Forelimb muscle (tissue), 1 donor: ENCODE results near the gene PSD4. TPM values are rescaled to one million over a fixed set of nuclear protein-coding genes. Genes with fewer than 3 reads are reported as not detected.

Source experiments
- DNase-seq: peaks from one replicate; pipeline ENCODE4 v3.0.0-alpha.2; 2013; ENCODE audit warnings: low read depth
- polyA plus RNA-seq: library from polyadenylated mRNA; unstranded; fragments of 120-200 nt; gene quantifications from one replicate; pipeline ENCODE4 v1.2.1, GENCODE V29; 2013; ENCODE audit not compliant: insufficient read length

The PSD4 gene
- polyA plus RNA-seq, 1 donor, result 1.3 TPM

DNA sequence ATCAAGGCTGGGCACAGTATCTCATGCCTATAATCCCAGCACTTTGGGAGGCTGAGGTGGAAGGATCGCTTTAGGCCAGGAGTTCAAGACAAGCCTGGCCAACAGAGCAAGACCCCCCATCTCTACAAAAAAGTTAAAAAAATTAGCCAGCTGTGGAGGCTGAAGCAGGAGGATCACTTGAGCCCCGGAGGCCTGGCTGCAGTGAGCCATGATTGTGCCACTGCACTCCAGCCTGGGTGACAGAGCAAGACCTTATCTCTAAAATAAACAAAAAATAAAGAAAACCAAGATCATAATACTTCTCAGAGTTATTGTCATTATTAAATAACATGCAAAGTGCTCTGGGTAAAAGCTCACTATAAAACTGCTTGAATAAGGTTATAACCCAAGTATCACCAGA, 31.5 kb upstream of the PSD4 start:
- DNase-seq, result no peak

DNA sequence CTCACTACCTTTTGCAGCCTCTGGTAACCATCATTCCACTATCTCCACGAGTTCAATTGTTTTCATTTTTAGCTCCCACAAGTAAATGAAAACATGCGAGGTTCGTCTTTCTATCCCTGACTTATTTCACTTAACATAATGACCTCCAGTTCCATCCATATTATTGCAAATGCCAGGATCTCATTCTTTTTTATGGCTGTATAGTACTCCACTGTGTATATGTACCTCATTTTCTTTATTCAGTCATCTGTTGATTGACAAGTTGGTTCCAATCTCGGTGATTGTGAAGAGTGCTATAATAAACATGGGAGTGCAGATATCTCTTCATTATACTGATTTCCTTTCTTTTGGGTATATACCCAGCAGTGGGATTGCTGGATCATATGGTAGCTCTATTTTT, 29.5 kb upstream of the PSD4 start:
- DNase-seq, result no peak

DNA sequence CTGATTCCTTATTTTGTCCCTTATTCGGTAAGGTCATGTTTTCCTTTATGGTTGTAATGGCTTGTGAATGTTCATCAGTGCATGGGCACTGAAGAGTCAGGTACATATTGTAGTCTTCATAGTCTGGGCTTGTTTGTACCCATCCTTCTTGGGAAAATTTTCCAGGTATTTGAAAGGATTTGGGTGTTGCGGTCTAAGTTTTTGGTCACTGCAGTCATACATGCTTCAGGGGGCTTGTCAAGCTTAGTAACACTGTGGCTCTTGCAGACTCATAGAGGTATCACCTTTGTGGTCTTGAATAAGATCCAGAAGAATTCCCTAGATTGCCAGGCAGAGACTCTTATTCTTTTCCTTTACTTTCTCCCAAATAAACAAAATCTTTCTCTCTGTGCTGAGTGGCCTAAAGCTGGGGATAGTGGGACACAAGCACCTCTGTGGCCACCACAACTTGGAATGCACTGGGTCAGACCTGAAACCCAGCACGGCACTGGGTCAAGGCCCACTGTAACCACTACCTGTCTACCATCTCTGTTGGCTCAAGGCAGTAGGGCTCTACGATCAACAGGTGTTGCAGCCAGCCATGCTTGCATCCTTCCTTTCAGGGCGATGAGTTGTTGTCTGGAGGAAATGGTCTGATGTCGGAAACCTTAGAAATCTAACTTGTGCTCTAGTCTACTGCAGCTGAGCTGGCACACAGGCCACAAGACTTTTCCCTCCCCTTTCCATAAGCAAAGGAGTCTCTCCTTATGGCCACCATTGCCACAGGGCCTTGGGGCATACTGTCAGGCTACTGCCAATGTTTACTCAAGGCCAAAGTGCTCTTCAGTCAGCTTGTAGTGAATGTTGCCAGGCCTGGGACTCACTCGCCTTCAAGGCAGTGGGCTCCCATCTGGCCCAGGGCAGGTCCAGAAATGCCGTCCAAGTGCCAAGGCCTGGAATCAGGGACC, 24.9 kb upstream of the PSD4 start:
- DNase-seq, result no peak

DNA sequence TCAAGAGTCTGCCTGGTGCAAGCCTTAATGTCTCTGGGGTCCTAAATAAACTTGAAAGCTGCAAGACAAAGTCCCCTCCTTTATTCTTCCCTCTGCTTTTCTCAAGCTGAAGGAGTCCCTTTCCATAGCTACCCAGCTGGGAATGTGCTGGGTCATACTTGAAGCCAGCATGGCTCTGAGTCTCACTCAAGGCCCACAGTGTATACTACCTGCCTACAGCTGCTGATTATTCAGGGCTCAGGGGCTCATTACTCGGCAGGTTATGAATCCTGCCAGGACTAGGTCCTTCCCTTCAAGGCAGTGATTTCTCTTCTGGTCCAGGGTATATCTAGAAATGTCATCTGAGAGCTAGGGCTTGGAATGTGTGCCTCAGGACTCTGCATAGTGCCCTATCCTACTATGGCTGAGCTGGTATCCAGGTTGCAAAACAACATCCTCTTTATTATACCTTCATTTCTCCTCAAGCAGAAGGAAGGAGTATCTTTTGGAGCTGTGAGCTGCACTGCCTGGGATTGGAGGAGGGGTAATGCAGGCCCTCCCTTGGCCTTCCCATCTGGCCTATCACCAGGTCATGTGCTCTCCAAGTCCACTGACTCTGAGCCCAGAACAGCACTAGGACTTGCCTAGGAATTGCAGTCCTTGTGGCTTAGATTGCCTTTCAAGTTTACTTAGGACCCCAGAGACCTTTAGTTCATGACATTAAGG, 24.1 kb upstream of the PSD4 start:
- DNase-seq, result no peak

DNA sequence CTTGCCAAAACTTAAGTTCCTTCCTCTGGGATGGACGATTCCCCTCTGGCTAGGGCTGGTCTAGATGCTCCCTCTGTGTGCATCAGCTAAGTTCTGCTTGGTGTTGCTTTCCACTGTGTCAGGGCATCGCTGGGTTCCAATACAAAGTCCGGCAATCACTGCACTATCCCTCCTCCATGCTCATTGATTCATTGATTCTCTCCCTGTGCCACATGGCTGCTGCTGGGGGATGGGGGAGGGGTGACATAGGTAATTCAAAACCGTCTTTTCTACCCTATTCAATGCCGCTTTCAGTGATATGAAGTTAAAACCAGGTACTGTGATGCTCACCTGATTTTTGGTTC, 23.5 kb upstream of the PSD4 start:
- no peak for DNase-seq

- no peak for DNase-seq
Measured at GRCh38 chr2:113155331-113155730, 18.4 kb upstream of the PSD4 start.

- no peak for DNase-seq
Measured at GRCh38 chr2:113156278-113157117, 17.3 kb upstream of the PSD4 start.

- DNase-seq, result no peak
Measured at GRCh38 chr2:113157118-113157896, 16.5 kb upstream of the PSD4 start.

DNA sequence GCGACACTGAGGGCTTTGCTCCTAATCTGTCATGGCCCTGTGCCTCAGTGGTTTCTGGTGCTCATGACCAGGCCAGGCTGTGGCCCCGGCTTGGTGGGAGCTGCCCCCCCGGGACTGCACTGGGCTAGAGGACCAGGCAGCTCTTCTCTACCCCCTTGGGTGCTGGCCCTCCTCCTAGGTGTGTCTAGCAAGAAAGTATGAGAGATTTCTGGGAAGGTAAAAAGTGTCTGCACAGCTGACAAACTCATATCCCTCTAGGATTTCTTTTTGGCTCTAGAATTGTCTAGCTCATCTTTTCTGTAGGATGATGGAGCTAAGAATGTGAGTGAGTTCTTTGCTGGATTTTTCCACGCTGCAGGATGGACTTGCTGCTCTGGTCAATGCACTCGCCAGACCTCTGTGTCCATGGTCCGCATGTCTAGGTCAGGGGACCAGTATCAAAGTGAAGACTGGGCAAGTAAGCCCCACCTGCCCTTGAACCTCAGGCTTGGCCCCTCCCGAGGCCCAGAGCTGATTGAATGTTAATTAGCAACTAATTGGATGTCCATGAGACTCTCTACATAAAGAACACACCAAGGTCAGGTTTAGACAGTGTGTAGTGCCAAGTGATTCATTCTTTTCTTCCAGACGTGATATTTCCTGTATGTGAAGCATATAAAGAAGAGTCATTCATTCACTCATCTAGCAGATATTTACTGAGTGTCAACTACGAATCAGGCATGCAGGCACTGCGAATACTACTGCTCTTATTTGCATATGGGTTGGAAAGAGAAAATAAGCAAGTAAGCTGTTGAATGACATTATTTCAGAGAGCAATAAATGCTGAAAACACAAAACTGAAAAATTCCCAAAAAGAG, 15.6 kb upstream of the PSD4 start:
- DNase-seq, result no peak

GRCh38 chr2:113158884-113159553, 14.8 kb upstream of the PSD4 start:
- DNase-seq, result no peak

DNA sequence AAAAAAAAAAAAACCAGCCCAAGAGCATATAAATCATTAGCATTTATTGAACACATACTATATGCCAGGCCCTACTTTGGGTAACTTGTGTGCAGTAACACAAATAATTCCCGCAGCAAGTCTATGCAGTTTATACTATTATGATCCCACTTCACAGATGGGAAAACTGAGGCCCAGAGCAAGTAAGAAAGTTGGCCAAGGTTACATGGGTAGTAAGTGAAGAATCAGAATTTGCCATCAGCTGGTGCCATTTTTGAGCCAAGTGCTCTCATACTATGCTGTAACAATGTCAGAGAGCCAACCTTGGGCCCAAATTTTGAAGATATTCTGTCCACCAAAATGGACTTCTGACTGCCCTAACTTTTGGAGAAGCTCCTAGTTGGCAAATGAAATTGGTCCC, 13.5 kb upstream of the PSD4 start:
- DNase-seq, result no peak

- no peak for DNase-seq
Measured at GRCh38 chr2:113160962-113161361, 12.8 kb upstream of the PSD4 start.

DNA sequence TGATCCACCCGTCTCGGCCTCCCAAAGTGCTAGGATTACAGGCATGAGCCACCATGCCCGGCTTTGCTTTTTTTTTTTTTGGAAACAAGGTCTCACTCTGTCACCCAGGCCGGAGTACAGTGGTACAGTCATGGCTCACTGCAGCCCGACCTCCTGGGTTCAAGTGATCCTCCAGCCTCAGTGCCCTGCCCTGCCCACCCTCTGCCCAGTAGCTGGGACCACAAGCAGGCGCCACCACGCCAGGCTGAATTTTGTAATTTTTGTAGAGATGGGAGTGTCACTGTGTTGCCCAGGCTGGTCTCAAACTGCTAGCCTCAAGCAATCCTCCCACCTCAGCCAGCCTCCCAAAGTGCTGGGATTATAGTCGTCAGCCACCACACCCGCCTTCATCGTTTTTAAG, 11.6 kb upstream of the PSD4 start:
- no peak for DNase-seq

GRCh38 chr2:113162869-113163268, 10.9 kb upstream of the PSD4 start:
- DNase-seq, result no peak

DNA sequence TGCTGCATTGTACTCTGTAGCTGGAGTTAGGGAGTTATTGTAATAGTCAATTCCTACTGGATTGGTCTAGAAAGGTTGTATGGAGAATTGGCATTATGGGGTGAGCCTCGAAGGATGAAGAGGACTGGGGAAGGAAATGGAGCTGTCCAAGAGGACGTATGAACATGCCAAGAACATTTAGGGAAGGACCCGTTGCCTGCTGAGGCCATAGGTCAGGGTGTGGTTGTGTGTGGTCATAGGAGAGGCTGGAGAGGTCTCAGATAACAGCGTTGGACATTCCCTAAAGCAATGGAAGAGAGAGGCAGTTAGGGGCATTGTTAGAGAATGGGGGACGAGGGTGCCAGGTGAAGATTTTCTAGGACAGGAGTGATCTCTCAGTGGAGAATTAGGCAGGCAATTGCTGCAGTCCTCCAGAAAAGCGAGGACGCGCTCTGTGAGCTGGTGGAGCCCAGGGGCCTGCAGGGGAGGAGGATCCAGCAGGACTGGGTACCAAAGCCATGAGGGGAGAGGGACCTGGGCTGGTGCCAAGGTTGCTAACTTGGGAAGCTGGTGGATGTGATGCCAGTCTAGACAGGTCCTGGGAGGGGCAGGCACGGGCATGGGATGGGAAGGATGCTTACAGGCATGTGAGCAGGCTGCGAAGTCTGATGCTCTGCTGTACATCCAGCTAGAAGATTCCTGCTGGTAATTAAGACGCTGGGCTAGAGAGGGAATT, 9.4 kb upstream of the PSD4 start:
- no peak for DNase-seq

- no peak for DNase-seq
Measured at GRCh38 chr2:113164930-113165585, 8.7 kb upstream of the PSD4 start.

DNA sequence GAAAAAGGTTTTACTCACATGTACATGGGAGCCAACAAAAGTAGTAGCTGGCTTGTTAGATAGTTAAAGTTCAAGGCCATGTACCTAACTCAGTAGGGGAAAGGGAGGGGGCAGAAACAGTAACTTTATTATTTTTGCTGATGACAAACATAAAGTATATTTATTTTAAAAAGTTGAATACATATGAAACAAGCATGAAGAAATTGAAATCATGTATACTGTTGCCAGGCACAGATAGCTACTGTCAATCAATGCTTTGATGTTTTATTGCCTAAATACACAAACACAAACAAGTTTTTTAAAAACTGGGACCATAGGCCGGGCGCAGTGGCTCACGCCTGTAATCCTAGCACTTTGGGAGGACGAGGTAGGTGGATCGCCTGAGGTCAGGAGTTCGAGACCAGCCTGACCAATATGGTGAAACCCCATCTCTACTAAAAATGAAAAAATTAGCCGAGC, 7.6 kb upstream of the PSD4 start:
- no peak for DNase-seq

- DNase-seq, result no peak
Measured at GRCh38 chr2:113167115-113167932, 6.4 kb upstream of the PSD4 start.
